ENCODE data around the gene FBXW11. TPM values are rescaled to one million over a fixed set of nuclear protein-coding genes. Genes with fewer than 3 reads are reported as not detected.

FBXW11 gene
- total RNA-seq, 4 donors from 2014 or later = 41.1 to 49.7 (median 43.0) TPM

DNA sequence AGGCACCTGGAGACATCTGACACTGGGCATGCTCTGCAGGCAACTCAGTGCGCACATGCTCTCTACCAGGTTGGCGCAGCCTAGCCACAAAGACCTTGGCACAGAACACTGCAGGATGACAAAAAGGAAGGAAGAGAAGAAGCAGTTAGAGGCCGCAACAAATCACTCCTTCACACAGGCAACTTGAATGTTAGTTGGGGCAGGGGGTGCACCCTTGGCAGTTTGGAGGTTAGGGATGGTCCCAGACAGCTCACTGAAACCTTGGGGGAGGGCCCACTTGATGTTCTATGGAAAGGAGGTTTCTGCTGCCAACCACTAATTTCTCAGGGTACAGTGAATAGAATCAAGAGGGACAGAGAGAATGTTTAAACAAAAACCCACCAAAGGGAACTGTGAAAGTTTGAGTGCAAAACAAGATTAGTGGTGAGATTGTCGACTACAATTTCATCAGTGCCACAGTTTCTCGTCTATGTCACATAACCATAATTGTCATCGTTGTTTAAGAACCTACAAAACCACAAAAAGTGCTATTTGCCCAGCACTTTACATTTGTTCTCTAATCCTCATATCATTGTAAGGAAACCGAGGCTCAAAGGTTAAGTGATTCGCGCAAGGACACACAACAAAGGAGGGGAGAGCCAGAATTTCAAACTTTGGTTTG is 48.7 kb downstream of the FBXW11 start:
- no peaks in the 10 kb centered on the region for H3K9me3 ChIP-seq
- H3K27ac ChIP-seq = no peak overlapping the region
- no peak overlapping the region for H3K4me3 ChIP-seq
- 65% methylated on average over 9 of the region's 9 CpGs for WGBS
- H3K27me3 ChIP-seq = no peaks in the 10 kb centered on the region
- peaks cover 68% of the 10 kb centered on the region for H3K4me1 ChIP-seq
- TF ChIP-seq POLR2AphosphoS5 (IDR thresholded peaks at IDR 0.05) (no peak), POLR2A (IDR thresholded peaks at IDR 0.05) (no peak), EP300 (IDR thresholded peaks at IDR 0.05) (no peak)
- TF ChIP-seq, protein P1, sequence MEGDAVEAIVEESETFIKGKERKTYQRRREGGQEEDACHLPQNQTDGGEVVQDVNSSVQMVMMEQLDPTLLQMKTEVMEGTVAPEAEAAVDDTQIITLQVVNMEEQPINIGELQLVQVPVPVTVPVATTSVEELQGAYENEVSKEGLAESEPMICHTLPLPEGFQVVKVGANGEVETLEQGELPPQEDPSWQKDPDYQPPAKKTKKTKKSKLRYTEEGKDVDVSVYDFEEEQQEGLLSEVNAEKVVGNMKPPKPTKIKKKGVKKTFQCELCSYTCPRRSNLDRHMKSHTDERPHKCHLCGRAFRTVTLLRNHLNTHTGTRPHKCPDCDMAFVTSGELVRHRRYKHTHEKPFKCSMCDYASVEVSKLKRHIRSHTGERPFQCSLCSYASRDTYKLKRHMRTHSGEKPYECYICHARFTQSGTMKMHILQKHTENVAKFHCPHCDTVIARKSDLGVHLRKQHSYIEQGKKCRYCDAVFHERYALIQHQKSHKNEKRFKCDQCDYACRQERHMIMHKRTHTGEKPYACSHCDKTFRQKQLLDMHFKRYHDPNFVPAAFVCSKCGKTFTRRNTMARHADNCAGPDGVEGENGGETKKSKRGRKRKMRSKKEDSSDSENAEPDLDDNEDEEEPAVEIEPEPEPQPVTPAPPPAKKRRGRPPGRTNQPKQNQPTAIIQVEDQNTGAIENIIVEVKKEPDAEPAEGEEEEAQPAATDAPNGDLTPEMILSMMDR (IDR thresholded peaks at IDR 0.05) = no peak
- no peak for DNase-seq (ENCODE audit: low spot score in 2 of 2)
- H3K36me3 ChIP-seq = no peaks in the 10 kb centered on the region

DNA sequence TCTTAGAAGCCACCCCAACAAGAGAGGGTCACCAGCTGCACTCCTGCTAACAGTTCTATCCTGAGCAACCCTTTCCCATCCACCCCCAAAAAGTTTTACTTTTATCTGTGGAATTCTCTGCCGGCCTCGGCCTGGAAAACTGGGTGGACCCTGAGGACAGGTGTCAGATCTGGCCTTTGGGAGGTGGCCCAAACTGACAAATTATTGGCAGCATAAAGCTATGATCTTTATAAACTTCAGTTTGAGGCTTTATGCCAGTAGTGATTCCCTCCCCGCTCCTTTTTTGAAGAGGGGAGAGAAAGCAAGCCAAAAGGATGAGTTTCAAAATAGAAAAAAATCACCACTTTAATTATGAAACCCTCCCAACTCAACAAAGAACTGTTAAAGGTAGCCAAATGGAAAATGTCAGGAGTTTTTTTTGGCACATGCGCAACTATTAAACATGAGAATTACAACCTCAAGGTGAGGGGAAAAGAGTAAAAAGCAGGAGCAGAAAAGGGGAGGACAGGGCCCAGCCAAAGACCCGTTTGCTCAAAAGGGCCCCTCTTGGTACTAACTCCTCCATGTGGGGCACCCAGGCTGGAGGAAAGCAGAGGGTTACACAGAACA is 49.4 kb downstream of the FBXW11 start:
- DNase-seq (ENCODE audit: low spot score in 2 of 2) = no peak
- H3K27me3 ChIP-seq = no peaks in the 10 kb centered on the region
- 32% methylated on average over 5 of the region's 5 CpGs for WGBS
- no peak overlapping the region for H3K27ac ChIP-seq
- no peaks in the 10 kb centered on the region for H3K36me3 ChIP-seq
- no peak overlapping the region for H3K4me3 ChIP-seq
- peaks cover 62% of the 10 kb centered on the region for H3K4me1 ChIP-seq
- H3K9me3 ChIP-seq = no peaks in the 10 kb centered on the region
- no peak for TF ChIP-seq EP300 (IDR thresholded peaks at IDR 0.05)

DNA sequence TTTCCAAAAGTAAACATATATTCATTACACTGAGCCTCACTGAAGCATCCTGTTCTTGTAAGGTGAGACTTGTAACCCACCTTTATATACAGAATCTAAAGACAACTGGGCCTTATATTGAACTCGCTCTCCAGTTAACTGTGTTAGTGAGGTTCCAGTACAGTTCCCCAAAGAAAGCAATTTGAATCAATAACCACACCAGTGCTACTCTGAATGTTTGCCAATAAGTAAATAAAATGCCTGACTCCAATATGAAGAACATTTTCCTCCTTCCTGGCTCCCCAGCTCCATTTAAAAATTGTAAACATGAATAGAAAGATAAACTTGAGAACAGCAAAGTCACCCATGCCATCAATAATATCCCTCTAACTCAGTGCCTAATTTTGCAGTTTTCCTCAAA is 50.1 kb downstream of the FBXW11 start:
- Histone ChIP-seq H3K4me3 (no peak overlapping the region), H3K27ac (no peak overlapping the region), H3K9me3 (no peaks in the 10 kb centered on the region), H3K36me3 (no peaks in the 10 kb centered on the region), H3K4me1 (peaks cover 55% of the 10 kb centered on the region), H3K27me3 (no peaks in the 10 kb centered on the region)
- WGBS = 70% methylated on average over 1 of the region's 1 CpG
- DNase-seq (ENCODE audit: low spot score in 2 of 2) = no peak
- TF ChIP-seq POLR2AphosphoS5 (IDR thresholded peaks at IDR 0.05) (no peak), EP300 (IDR thresholded peaks at IDR 0.05) (no peak), POLR2A (IDR thresholded peaks at IDR 0.05) (no peak)
- TF ChIP-seq, protein P1 (IDR thresholded peaks at IDR 0.05) = no peak

DNA sequence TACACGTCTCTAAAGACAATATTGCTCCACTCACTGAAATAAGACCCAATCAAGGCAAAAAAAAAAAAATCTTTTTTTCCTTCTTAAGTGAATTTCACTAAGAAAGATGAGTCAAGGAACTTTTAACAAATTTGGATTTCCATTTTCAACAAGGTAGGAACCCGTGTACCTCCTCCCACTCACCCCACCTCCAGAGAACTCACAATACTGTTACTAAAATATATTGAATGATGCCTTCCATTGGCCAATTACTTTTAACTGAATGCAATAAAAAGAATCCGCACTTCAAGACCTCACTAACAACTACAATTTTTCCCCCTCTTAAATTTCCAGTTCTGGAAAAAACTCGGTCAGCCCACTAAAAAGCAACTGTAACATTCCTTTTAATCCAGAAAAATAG is 50.7 kb downstream of the FBXW11 start:
- DNase-seq (ENCODE audit: low spot score in 2 of 2) = no peak
- no peak overlapping the region for H3K4me3 ChIP-seq
- peaks cover 52% of the 10 kb centered on the region for H3K4me1 ChIP-seq
- WGBS = 90% methylated on average over 4 of the region's 4 CpGs
- no peaks in the 10 kb centered on the region for H3K9me3 ChIP-seq
- no peaks in the 10 kb centered on the region for H3K36me3 ChIP-seq
- H3K27ac ChIP-seq = no peak overlapping the region
- H3K27me3 ChIP-seq = no peaks in the 10 kb centered on the region
- TF ChIP-seq POLR2A (IDR thresholded peaks at IDR 0.05) (no peak), EP300 (IDR thresholded peaks at IDR 0.05) (no peak), POLR2AphosphoS5 (IDR thresholded peaks at IDR 0.05) (no peak)
- TF ChIP-seq, protein P1 (IDR thresholded peaks at IDR 0.05) = no peak

DNA sequence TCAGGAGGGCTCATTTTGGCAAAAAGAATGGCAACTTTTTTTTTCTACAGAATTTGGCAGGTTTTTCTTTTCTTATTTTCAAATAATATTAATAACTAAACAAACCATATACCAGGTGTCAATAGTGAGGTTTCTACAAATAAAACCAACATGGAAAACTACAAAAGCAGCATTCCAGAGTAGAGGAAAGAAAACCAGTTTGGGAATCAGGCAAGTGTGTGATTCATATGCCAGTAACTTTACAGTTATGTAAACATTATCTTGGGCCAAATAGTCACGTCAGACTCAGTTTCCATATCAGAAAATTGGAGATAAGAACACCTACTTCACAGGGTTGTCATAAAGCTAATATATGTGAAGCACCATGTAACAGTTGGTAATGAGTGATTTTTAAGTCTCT is 51.7 kb downstream of the FBXW11 start:
- WGBS = 31% methylated on average over 1 of the region's 1 CpG
- Histone ChIP-seq H3K4me1 (peaks cover 52% of the 10 kb centered on the region), H3K9me3 (no peaks in the 10 kb centered on the region), H3K27ac (no peak overlapping the region), H3K36me3 (no peaks in the 10 kb centered on the region), H3K4me3 (no peak overlapping the region), H3K27me3 (no peaks in the 10 kb centered on the region)
- TF ChIP-seq POLR2AphosphoS5 (IDR thresholded peaks at IDR 0.05) (no peak), EP300 (IDR thresholded peaks at IDR 0.05) (no peak), POLR2A (IDR thresholded peaks at IDR 0.05) (no peak)
- TF ChIP-seq, protein P1 (IDR thresholded peaks at IDR 0.05) = no peak
- DNase-seq (ENCODE audit: low spot score in 2 of 2) = no peak

All from suprapubic skin (tissue), 4 donors.